Astrocyte (in vitro differentiated cells and primary cell): Measurements from ENCODE around the gene GSK3B.

Experiments
- EZH2 ChIP-seq: IDR thresholded peaks from 2 replicates; pipeline ENCODE4 v1.6.1; 2012; ENCODE audit warnings: mild to moderate bottlenecking, low read length, inconsistent platforms; ENCODE audit not compliant: insufficient read depth
- TF ChIP-seq, protein P1 (sequence below): IDR thresholded peaks from 2 replicates; pipeline ENCODE4 v1.5.1; 2011; ENCODE audit warnings: low read depth, mild to moderate bottlenecking, inconsistent platforms, low read length, moderate library complexity; ENCODE audit not compliant: insufficient read depth

DNA sequence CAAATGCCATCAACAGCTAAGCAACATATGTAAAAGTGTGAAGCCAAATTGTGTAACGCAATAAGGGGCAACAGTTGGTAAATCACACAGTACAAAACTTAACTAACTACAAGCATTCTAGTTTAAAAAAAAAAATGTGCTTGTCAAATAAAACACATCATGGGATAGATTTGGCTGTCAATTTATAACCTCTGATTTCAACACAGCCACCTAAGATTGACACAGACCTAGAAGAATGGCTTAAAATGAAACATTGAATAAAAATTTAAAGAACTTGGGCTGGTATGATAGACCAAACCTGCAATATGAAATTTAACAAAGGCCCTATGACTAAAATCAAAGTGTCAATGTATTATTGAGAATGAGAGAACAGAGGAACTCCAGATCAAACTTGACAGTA, 164.0 kb downstream of the GSK3B start:
- TF ChIP-seq, protein P1, sequence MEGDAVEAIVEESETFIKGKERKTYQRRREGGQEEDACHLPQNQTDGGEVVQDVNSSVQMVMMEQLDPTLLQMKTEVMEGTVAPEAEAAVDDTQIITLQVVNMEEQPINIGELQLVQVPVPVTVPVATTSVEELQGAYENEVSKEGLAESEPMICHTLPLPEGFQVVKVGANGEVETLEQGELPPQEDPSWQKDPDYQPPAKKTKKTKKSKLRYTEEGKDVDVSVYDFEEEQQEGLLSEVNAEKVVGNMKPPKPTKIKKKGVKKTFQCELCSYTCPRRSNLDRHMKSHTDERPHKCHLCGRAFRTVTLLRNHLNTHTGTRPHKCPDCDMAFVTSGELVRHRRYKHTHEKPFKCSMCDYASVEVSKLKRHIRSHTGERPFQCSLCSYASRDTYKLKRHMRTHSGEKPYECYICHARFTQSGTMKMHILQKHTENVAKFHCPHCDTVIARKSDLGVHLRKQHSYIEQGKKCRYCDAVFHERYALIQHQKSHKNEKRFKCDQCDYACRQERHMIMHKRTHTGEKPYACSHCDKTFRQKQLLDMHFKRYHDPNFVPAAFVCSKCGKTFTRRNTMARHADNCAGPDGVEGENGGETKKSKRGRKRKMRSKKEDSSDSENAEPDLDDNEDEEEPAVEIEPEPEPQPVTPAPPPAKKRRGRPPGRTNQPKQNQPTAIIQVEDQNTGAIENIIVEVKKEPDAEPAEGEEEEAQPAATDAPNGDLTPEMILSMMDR = no peak
- TF ChIP-seq EZH2 = no peak
